ENCODE results near the gene KLHL3. TPM values are rescaled to one million over a fixed set of nuclear protein-coding genes. Genes with fewer than 3 reads are reported as not detected.

KLHL3 gene
- total RNA-seq, 2 donors from 2014 or later: 3.1 to 17.2 TPM

- Mint-ChIP-seq H3K27ac (peak overlapping the region; percentile 99 to 100), H3K9me3 (no peaks in the 10 kb centered on the region), H3K36me3 (peaks cover 31 to 39% of the 10 kb centered on the region in 2 donors)
- ATAC-seq: peak; percentile 12 to 15
- peak in 1 of 2 donors; percentile 46 for DNase-seq (ENCODE audit: low spot score in 2 of 2)
These were observed 17.9 kb upstream of the KLHL3 start for GRCh38 chr5:137753691-137754187.

GRCh38 chr5:137752905-137753690 lies 17.2 kb upstream of the KLHL3 start:
- H3K9me3 Mint-ChIP-seq: no peaks in the 10 kb centered on the region
- peak overlapping the region; percentile 99 to 100 for H3K27ac Mint-ChIP-seq
- DNase-seq (ENCODE audit: low spot score in 2 of 2): peak; percentile 48 to 61
- peaks cover 31 to 39% of the 10 kb centered on the region in 2 donors for H3K36me3 Mint-ChIP-seq
- ATAC-seq: no peak

- DNase-seq (ENCODE audit: low spot score in 2 of 2): peak in 1 of 2 donors; percentile 12
- Mint-ChIP-seq H3K9me3 (no peaks in the 10 kb centered on the region), H3K27ac (peak overlapping the region; percentile 99 to 100), H3K36me3 (peaks cover 31 to 39% of the 10 kb centered on the region in 2 donors)
- ATAC-seq: no peak
These were observed 16.1 kb upstream of the KLHL3 start for GRCh38 chr5:137751869-137752491.

- no peak overlapping the region for H3K27ac Mint-ChIP-seq
- ATAC-seq: no peak
- DNase-seq (ENCODE audit: low spot score in 2 of 2): no peak
- H3K36me3 Mint-ChIP-seq: peaks cover 31 to 39% of the 10 kb centered on the region in 2 donors
- no peaks in the 10 kb centered on the region for H3K9me3 Mint-ChIP-seq
These were observed 14.5 kb upstream of the KLHL3 start for GRCh38 chr5:137750436-137750835.

- ATAC-seq (no peak), DNase-seq (ENCODE audit: low spot score in 2 of 2) (no peak)
- Mint-ChIP-seq H3K27ac (no peak overlapping the region), H3K36me3 (peaks cover 20 to 27% of the 10 kb centered on the region in 2 donors), H3K9me3 (no peaks in the 10 kb centered on the region)
These were observed 12.0 kb upstream of the KLHL3 start for GRCh38 chr5:137747848-137748247.

GRCh38 chr5:137743031-137743640 lies 7.2 kb upstream of the KLHL3 start:
- DNase-seq (ENCODE audit: low spot score in 2 of 2): peak in 1 of 2 donors; percentile 55
- peaks cover 0 to 13% of the 10 kb centered on the region in 2 donors for H3K36me3 Mint-ChIP-seq

GRCh38 chr5:137741718-137742117 lies 5.8 kb upstream of the KLHL3 start:
- Mint-ChIP-seq H3K36me3 (peaks cover 0 to 16% of the 10 kb centered on the region in 2 donors), H3K27ac (no peak overlapping the region), H3K9me3 (peaks cover 0 to 6% of the 10 kb centered on the region in 2 donors)
- DNase-seq (ENCODE audit: low spot score in 2 of 2) (no peak), ATAC-seq (no peak)

More at GRCh38 chr5:137743031-137743640, 7.2 kb upstream of the KLHL3 start:
- peaks cover 0 to 6% of the 10 kb centered on the region in 2 donors for H3K9me3 Mint-ChIP-seq
- no peak overlapping the region for H3K27ac Mint-ChIP-seq
- ATAC-seq: peak; percentile 71 to 78

GRCh38 chr5:137739737-137740136 lies 3.8 kb upstream of the KLHL3 start:
- peak overlapping the region in 1 of 2 donors; percentile 11 for H3K27ac Mint-ChIP-seq
- peaks cover 0 to 16% of the 10 kb centered on the region in 2 donors for H3K36me3 Mint-ChIP-seq
- ATAC-seq: no peak
- peaks cover 0 to 6% of the 10 kb centered on the region in 2 donors for H3K9me3 Mint-ChIP-seq
- DNase-seq (ENCODE audit: low spot score in 2 of 2): no peak

GRCh38 chr5:137738947-137739346 lies 3.1 kb upstream of the KLHL3 start:
- no peak for ATAC-seq
- no peak overlapping the region for H3K27ac Mint-ChIP-seq
- no peak for DNase-seq (ENCODE audit: low spot score in 2 of 2)
- peaks cover 0 to 16% of the 10 kb centered on the region in 2 donors for H3K36me3 Mint-ChIP-seq
- peaks cover 0 to 6% of the 10 kb centered on the region in 2 donors for H3K9me3 Mint-ChIP-seq

- ATAC-seq: peak; percentile 85 to 87
- peaks cover 0 to 16% of the 10 kb centered on the region in 2 donors for H3K36me3 Mint-ChIP-seq
- H3K27ac Mint-ChIP-seq: no peak overlapping the region
- DNase-seq (ENCODE audit: low spot score in 2 of 2): peak; percentile 46 to 60
- peaks cover 0 to 6% of the 10 kb centered on the region in 2 donors for H3K9me3 Mint-ChIP-seq
These were observed 1.7 kb upstream of the KLHL3 start for GRCh38 chr5:137737349-137738131.

GRCh38 chr5:137736496-137736895 lies 607 bp upstream of the KLHL3 start:
- Mint-ChIP-seq H3K27ac (no peak overlapping the region), H3K9me3 (peaks cover 0 to 6% of the 10 kb centered on the region in 2 donors), H3K36me3 (peaks cover 0 to 23% of the 10 kb centered on the region in 2 donors)
- ATAC-seq (no peak), DNase-seq (ENCODE audit: low spot score in 2 of 2) (no peak)

GRCh38 chr5:137734962-137735554 lies 831 bp downstream of the KLHL3 start:
- no peak for ATAC-seq
- peak in 1 of 2 donors; percentile 11 for DNase-seq (ENCODE audit: low spot score in 2 of 2)
- H3K9me3 Mint-ChIP-seq: peaks cover 0 to 6% of the 10 kb centered on the region in 2 donors

GRCh38 chr5:137734331-137734730 lies 1.6 kb downstream of the KLHL3 start:
- ATAC-seq (no peak), DNase-seq (ENCODE audit: low spot score in 2 of 2) (no peak)
- Mint-ChIP-seq H3K36me3 (peaks cover 0 to 24% of the 10 kb centered on the region in 2 donors), H3K27ac (no peak overlapping the region), H3K9me3 (peaks cover 0 to 6% of the 10 kb centered on the region in 2 donors)

More at GRCh38 chr5:137734962-137735554, 831 bp downstream of the KLHL3 start:
- no peak overlapping the region for H3K27ac Mint-ChIP-seq
- H3K36me3 Mint-ChIP-seq: peaks cover 0 to 25% of the 10 kb centered on the region in 2 donors

- peaks cover 0 to 20% of the 10 kb centered on the region in 2 donors for H3K36me3 Mint-ChIP-seq
- peaks cover 0 to 4% of the 10 kb centered on the region in 2 donors for H3K9me3 Mint-ChIP-seq
- no peak for DNase-seq (ENCODE audit: low spot score in 2 of 2)
- H3K27ac Mint-ChIP-seq: no peak overlapping the region
- ATAC-seq: no peak
These were observed 2.0 kb downstream of the KLHL3 start for GRCh38 chr5:137733922-137734321.

GRCh38 chr5:137733006-137733405 lies 2.9 kb downstream of the KLHL3 start:
- H3K36me3 Mint-ChIP-seq: peaks cover 0 to 11% of the 10 kb centered on the region in 2 donors
- no peak for ATAC-seq
- no peak overlapping the region for H3K27ac Mint-ChIP-seq

GRCh38 chr5:137731176-137731575 lies 4.7 kb downstream of the KLHL3 start:
- DNase-seq (ENCODE audit: low spot score in 2 of 2): no peak
- Mint-ChIP-seq H3K36me3 (peaks cover 0 to 9% of the 10 kb centered on the region in 2 donors), H3K27ac (peak overlapping the region in 1 of 2 donors; percentile 24), H3K9me3 (no peaks in the 10 kb centered on the region)
- no peak for ATAC-seq

More at GRCh38 chr5:137733006-137733405, 2.9 kb downstream of the KLHL3 start:
- no peaks in the 10 kb centered on the region for H3K9me3 Mint-ChIP-seq
- no peak for DNase-seq (ENCODE audit: low spot score in 2 of 2)

All from activated naive CD4-positive, alpha-beta T cell treated with anti-CD3 and anti-CD28 coated beads, Interleukin-2, amount 50 U/mL, for 72 hours (primary cell).